Esophagus muscularis mucosa (tissue), 4 donors: ENCODE measurements around the gene MEOX2.

Experiments
- EP300 ChIP-seq: sonication (generic); formaldehyde crosslinking; IDR thresholded peaks from one replicate; pipeline ENCODE4 v1.6.1; 2017; ENCODE audit warnings: antibody characterized with exemption
- POLR2A ChIP-seq: fragments of 450-650 bp; IDR thresholded peaks from one replicate; pipeline ENCODE4 v1.6.1; 2017; ENCODE audit warnings: antibody characterized with exemption, moderate library complexity, mild to moderate bottlenecking, low read depth
- POLR2AphosphoS5 ChIP-seq, 2 donors: sonication (generic); formaldehyde crosslinking; IDR thresholded peaks; one replicate each; pipeline ENCODE4 v1.6.1; 2017; ENCODE audit warnings: antibody characterized with exemption in 2 of 2
- TF ChIP-seq, protein P1 (sequence below), 3 experiments: fragments of 200-600 bp in 2 of 3; fragments of 450-650 bp in 1 of 3; sonication (generic) in 2 of 3; IDR thresholded peaks; one replicate each; pipeline ENCODE4 v1.5.1; 2017 to 2019; ENCODE audit warnings: antibody characterized with exemption in 3 of 3, mild to moderate bottlenecking in 2 of 3, moderate library complexity in 1 of 3

DNA sequence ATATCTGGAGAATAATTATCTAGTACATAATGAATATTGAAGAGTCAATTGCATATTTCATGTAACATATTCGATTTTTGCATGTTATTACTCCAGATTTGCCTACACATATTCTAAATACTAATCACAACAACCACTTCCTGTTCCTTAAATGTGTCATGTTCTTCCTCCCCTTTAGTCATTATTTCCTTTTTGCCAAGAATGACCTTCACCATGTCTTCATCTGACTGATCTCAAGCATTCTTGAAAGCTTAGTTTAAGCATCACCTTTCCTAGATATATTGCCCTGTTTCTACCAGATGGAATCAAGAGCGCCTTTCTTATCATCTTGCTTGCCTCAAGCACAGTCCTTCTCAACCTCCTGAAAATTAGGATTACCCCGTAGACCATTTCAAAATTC lies 23.5 kb upstream of the MEOX2 start:
- TF ChIP-seq, protein P1, sequence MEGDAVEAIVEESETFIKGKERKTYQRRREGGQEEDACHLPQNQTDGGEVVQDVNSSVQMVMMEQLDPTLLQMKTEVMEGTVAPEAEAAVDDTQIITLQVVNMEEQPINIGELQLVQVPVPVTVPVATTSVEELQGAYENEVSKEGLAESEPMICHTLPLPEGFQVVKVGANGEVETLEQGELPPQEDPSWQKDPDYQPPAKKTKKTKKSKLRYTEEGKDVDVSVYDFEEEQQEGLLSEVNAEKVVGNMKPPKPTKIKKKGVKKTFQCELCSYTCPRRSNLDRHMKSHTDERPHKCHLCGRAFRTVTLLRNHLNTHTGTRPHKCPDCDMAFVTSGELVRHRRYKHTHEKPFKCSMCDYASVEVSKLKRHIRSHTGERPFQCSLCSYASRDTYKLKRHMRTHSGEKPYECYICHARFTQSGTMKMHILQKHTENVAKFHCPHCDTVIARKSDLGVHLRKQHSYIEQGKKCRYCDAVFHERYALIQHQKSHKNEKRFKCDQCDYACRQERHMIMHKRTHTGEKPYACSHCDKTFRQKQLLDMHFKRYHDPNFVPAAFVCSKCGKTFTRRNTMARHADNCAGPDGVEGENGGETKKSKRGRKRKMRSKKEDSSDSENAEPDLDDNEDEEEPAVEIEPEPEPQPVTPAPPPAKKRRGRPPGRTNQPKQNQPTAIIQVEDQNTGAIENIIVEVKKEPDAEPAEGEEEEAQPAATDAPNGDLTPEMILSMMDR (IDR thresholded peaks at IDR 0.05) = no peak
- no peak for TF ChIP-seq POLR2A
- no peak for TF ChIP-seq POLR2AphosphoS5 (IDR thresholded peaks at IDR 0.05)
- TF ChIP-seq EP300 = no peak
